MM.1S (cell line): Measurements from ENCODE around the gene PATL2.

Source experiments
- CTCF ChIP-seq: fragments of 300-600 bp; sonication (generic); IDR thresholded peaks from 2 replicates; pipeline ENCODE4 v1.5.1; 2016; ENCODE audit warnings: antibody characterized with exemption, low read length, mixed read lengths
- EZH2 ChIP-seq: fragments of 300-600 bp; sonication (generic); optimal IDR thresholded peaks from 2 replicates; pipeline ENCODE3; 2017; ENCODE audit warnings: low read depth, mild to moderate bottlenecking, antibody characterized with exemption, low read length, mixed read lengths

DNA sequence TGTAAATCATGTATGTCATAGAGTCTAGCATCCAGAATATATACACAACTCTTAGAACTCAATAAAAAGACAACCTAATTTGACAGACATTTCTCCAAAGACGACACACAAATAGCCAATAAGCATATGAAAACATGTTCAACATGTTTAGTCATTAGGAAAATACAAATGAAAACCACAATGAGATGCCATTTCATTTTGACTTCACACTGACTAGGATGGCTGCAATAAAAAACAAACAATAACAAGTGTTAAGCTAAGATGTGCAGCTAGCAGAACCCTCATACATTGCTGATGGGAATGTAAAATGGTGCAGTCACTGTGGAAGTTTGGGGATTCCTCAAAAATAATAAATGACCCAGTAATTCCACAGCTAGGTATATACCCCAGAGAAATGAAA lies 64.1 kb downstream of the PATL2 start:
- TF ChIP-seq EZH2 = no peak
- no peak for TF ChIP-seq CTCF
